Right lobe of liver (tissue), 4 donors: Measurements from ENCODE around the gene ZSCAN10.

ENCODE experiments used
- POLR2A ChIP-seq: fragments of 450-650 bp; IDR thresholded peaks from one replicate; pipeline ENCODE4 v1.6.1; 2017; ENCODE audit warnings: antibody characterized with exemption, mild to moderate bottlenecking
- TF ChIP-seq, protein P1 (sequence below), 4 donors: fragments of 200-600 bp in 3 of 4; fragments of 450-650 bp in 1 of 4; IDR thresholded peaks; one replicate each; pipeline versions ENCODE4 v1.5.1 to v1.8.0; 2016 to 2022; ENCODE audit warnings: antibody characterized with exemption in 4 of 4, mild to moderate bottlenecking in 2 of 4
- donor health status: DM: no; HTN: no; CAD: no.
- donor health status: DM: no; HTN: no; CAD: no.
- donor health status: DM: no; HTN: yes; CAD: no.

DNA sequence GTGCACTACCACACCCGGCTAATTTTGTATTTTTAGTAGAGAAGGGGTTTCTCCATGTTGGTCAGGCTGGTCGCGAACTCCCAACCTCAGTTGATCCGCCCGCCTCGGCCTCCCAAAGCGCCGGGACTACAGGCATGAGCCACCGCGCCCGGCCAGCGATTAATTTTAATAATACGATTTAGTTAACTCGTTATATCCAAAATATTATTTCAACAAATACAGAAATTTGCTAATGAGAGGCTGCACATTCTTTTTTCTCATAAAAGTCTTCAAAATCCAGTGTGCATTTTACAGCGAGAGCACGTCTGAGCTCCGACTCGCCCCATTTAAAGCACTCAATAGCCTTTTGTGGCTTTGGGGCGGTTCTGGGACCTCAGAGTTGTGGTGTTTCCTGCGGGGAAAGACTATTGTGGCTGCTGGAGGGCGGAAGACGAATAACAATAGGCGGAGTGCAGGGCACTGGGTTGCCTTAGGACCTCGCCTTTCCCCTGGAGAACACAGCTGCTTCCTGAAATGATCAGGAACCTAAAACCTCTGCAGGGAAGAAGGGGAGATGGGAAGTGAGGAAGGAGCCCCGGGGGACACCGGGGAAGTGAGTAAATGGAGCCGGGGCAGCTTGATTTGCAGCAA, 2.9 kb upstream of the ZSCAN10 start:
- TF ChIP-seq POLR2A = no peak
- TF ChIP-seq, protein P1, sequence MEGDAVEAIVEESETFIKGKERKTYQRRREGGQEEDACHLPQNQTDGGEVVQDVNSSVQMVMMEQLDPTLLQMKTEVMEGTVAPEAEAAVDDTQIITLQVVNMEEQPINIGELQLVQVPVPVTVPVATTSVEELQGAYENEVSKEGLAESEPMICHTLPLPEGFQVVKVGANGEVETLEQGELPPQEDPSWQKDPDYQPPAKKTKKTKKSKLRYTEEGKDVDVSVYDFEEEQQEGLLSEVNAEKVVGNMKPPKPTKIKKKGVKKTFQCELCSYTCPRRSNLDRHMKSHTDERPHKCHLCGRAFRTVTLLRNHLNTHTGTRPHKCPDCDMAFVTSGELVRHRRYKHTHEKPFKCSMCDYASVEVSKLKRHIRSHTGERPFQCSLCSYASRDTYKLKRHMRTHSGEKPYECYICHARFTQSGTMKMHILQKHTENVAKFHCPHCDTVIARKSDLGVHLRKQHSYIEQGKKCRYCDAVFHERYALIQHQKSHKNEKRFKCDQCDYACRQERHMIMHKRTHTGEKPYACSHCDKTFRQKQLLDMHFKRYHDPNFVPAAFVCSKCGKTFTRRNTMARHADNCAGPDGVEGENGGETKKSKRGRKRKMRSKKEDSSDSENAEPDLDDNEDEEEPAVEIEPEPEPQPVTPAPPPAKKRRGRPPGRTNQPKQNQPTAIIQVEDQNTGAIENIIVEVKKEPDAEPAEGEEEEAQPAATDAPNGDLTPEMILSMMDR (IDR thresholded peaks at IDR 0.05) = no peak
